ENCODE results near the gene PRKAR2A. TPM values are rescaled to one million over a fixed set of nuclear protein-coding genes. Genes with fewer than 3 reads are reported as not detected.

Gene PRKAR2A
- total and polyA plus RNA-seq, 10 of the 15 experiments (the other 5 are each of a cell fraction or from before 2014, with no cell fraction given), result 9.8 to 46.2 (median 13.2) TPM

DNA sequence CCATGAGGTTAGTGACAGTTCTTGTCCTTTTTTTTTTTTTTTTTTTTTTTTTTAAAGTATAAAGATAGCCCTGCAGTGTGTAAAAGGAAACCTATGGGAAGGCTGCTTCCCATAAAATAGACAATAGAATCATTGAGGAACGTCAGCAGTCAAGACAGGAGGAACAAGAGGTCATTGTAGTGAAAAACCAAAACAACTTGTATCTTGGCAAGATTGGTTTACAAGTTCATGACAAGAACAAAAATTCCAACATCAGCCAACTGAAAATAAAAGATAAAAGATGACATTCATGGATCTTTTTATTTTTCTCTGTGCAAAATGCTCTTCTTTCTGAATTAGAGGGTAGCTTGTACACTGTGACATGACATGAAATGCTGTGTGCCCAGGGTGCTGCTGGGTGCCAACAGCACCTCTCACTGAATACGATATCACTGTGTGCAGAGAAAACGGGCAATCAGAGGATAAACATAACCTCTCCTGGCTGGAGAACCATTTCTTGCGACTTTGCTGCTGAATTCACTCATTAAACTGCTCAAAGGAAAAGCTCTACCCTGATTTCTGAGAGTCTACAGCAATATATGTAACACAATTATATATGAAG is 100.6 kb downstream of the PRKAR2A start:
- ChIA-PET SMC1A (ENCODE audit: uncharacterized antibody, unreplicated experiment) (interaction anchor here (0.6 kb wide), 1 partner anchor 182 kb away, joined by 3 read pairs; no protein-coding TSS in a partner anchor), POLR2A (no interaction called here), CTCF (interaction anchor here (1.0 to 1.1 kb wide), 2 partner anchors 9 to 27 kb away, joined by 3 read pairs; no protein-coding TSS in a partner anchor), RAD21 (ENCODE audit: unreplicated experiment) (no interaction called here)
- 96% methylated on average over 4 of the region's 4 CpGs for WGBS (ENCODE audit: insufficient coverage, insufficient replicate concordance, low lambda C conversion rate, missing lambda C conversion rate)
- FAIRE-seq, result no peak
- TF ChIP-seq POLR2AphosphoS5 (IDR thresholded peaks at IDR 0.05; ENCODE audit: low read length), result no peak
- no peak for TF ChIP-seq USF1 (IDR thresholded peaks at IDR 0.05; ENCODE audit: borderline replicate concordance, extremely low read length, insufficient read depth, low read depth, low read length)
- TF ChIP-seq, protein P1, sequence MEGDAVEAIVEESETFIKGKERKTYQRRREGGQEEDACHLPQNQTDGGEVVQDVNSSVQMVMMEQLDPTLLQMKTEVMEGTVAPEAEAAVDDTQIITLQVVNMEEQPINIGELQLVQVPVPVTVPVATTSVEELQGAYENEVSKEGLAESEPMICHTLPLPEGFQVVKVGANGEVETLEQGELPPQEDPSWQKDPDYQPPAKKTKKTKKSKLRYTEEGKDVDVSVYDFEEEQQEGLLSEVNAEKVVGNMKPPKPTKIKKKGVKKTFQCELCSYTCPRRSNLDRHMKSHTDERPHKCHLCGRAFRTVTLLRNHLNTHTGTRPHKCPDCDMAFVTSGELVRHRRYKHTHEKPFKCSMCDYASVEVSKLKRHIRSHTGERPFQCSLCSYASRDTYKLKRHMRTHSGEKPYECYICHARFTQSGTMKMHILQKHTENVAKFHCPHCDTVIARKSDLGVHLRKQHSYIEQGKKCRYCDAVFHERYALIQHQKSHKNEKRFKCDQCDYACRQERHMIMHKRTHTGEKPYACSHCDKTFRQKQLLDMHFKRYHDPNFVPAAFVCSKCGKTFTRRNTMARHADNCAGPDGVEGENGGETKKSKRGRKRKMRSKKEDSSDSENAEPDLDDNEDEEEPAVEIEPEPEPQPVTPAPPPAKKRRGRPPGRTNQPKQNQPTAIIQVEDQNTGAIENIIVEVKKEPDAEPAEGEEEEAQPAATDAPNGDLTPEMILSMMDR (IDR thresholded peaks at IDR 0.05 in 2 of 3, conservative IDR thresholded peaks at IDR 0.05 in 1 of 3; ENCODE audit: control insufficient read depth in 2 of 3, extremely low read depth in 1 of 3, insufficient read depth in 1 of 3, low read depth in 3 of 3, low read length in 3 of 3), result no peak
- no peak for TF ChIP-seq CBFB (IDR thresholded peaks at IDR 0.05; ENCODE audit: low read depth)
- no peak for TF ChIP-seq LARP7 (IDR thresholded peaks at IDR 0.05)
- Histone ChIP-seq H3K4me3 (no peak overlapping the region), H4K20me1 (ENCODE audit: control insufficient read depth, insufficient read depth) (no peaks in the 10 kb centered on the region), H3K36me3 (ENCODE audit: control insufficient read depth in 2 of 2, insufficient read depth in 2 of 2, low read length in 1 of 2) (peaks cover 4 to 9% of the 10 kb centered on the region in 2 experiments), H3K4me1 (ENCODE audit: control insufficient read depth, insufficient read depth, low read length) (no peaks in the 10 kb centered on the region), H3K79me2 (ENCODE audit: control insufficient read depth, insufficient read depth, low read length) (no peaks in the 10 kb centered on the region), H3K9me3 (replicated peaks; ENCODE audit: control insufficient read depth, insufficient read depth, low read length) (no peaks in the 10 kb centered on the region), H3K27ac (ENCODE audit: control insufficient read depth, insufficient read depth) (no peak overlapping the region), H3K9ac (ENCODE audit: control insufficient read depth, insufficient read depth, low read length) (no peak overlapping the region), H2AFZ (ENCODE audit: control insufficient read depth, low read depth, low read length) (no peak overlapping the region), H3K4me2 (ENCODE audit: control insufficient read depth, insufficient read depth) (no peak overlapping the region), H3K27me3 (replicated peaks in 1 of 2; ENCODE audit: control insufficient read depth in 2 of 2, insufficient read depth in 2 of 2, low read length in 1 of 2) (no peaks in the 10 kb centered on the region)
- BruUV-seq (replicated peaks), result no TSS peak
- in situ Hi-C loops (cut with MboI), result no loop called here
- DNase-seq (ENCODE audit: low read depth, low spot score), result no peak
- ATAC-seq, result no peak
- intact Hi-C loops (cut with micrococcal nuclease; ENCODE audit: unreplicated experiment), result no loop called here
